CD8-positive, alpha-beta memory T cell (primary cell): ENCODE data around the gene OLFM2. TPM values are rescaled to one million over a fixed set of nuclear protein-coding genes. Genes with fewer than 3 reads are reported as not detected.
"Not testable (repeated sequence)": the region's sequence is repeated elsewhere in the genome, so short reads cannot be mapped to it uniquely, and the experiment has no call there.

Source experiments
- CTCF ChIA-PET: fragments of 350-600 bp; sonication (Branson Sonifier 250); formaldehyde crosslinking; loops from one replicate; lab custom pipeline; 2021; ENCODE audit warnings: antibody characterized with exemption; lab: Charles Lee
- POLR2A ChIA-PET: fragments of 350-600 bp; sonication (Branson Sonifier 250); formaldehyde crosslinking; loops from one replicate; lab custom pipeline; 2021; ENCODE audit warnings: antibody characterized with exemption; lab: Charles Lee
- DNase-seq, 5 donors: peaks; one replicate each; pipeline versions ENCODE4 v3.0.0 to v3.0.0-alpha.2; 2020 to 2022; ENCODE audit warnings: mixed read lengths in 1 of 5
- H3K27ac ChIP-seq: one replicate; pipeline ENCODE4 v1.7.0; 2013; ENCODE audit warnings: low read depth, mild to moderate bottlenecking, low read length, moderate library complexity
- H3K27me3 ChIP-seq: 2 replicates; pipeline ENCODE4 v1.7.0; 2013; ENCODE audit warnings: low read length, mild to moderate bottlenecking; ENCODE audit not compliant: insufficient read depth, poor library complexity, severe bottlenecking
- H3K36me3 ChIP-seq: 2 replicates; pipeline ENCODE4 v1.7.0; 2013; ENCODE audit warnings: mild to moderate bottlenecking, low read length, moderate library complexity; ENCODE audit not compliant: insufficient read depth
- H3K4me1 ChIP-seq: 2 replicates; pipeline ENCODE4 v1.7.0; 2013; ENCODE audit warnings: mild to moderate bottlenecking, low read length, moderate library complexity; ENCODE audit not compliant: insufficient read depth
- H3K4me3 ChIP-seq: 2 replicates; pipeline ENCODE4 v1.7.0; 2013; ENCODE audit warnings: mild to moderate bottlenecking, low read length
- H3K9me3 ChIP-seq: 2 replicates; pipeline ENCODE4 v1.7.0; 2013; ENCODE audit warnings: mild to moderate bottlenecking, low read length
- H3K27ac Mint-ChIP-seq, 8 donors: one replicate each; pipeline ENCODE4 v1.8.0; 2020 to 2021; ENCODE audit warnings: mixed read lengths in 8 of 8, mild to moderate bottlenecking in 6 of 8, inconsistent platforms in 3 of 8, moderate library complexity in 3 of 8
- H3K27me3 Mint-ChIP-seq, 2 donors: one replicate each; pipeline ENCODE4 v1.8.0; 2020 to 2021; ENCODE audit warnings: mixed read lengths in 2 of 2, mild to moderate bottlenecking in 1 of 2, moderate library complexity in 1 of 2
- H3K36me3 Mint-ChIP-seq, 3 donors: one replicate each; pipeline ENCODE4 v1.8.0; 2020 to 2021; ENCODE audit warnings: mixed read lengths in 3 of 3, inconsistent platforms in 1 of 3, mild to moderate bottlenecking in 1 of 3
- H3K4me1 Mint-ChIP-seq, 3 donors: one replicate each; pipeline ENCODE4 v1.8.0; 2020 to 2021; ENCODE audit warnings: mixed read lengths in 3 of 3, inconsistent platforms in 1 of 3, mild to moderate bottlenecking in 1 of 3
- H3K4me3 Mint-ChIP-seq, 7 donors: one replicate each; pipeline ENCODE4 v1.8.0; 2020 to 2021; ENCODE audit warnings: mixed read lengths in 7 of 7, mild to moderate bottlenecking in 6 of 7, moderate library complexity in 4 of 7, inconsistent platforms in 2 of 7
- H3K9me3 Mint-ChIP-seq, 5 donors: one replicate each; pipeline ENCODE4 v1.8.0; 2020 to 2022; ENCODE audit warnings: mixed read lengths in 5 of 5, mild to moderate bottlenecking in 3 of 5, moderate library complexity in 2 of 5, inconsistent platforms in 1 of 5
- polyA plus RNA-seq: library from polyadenylated mRNA; unstranded; fragments of 300-500 nt; fragmentation: Illumina TruSeq; gene quantifications from one replicate; pipeline ENCODE4 v1.2.3, GENCODE V29; 2021
- total RNA-seq, 2 experiments: library from RNA; stranded (reverse); gene quantifications; one replicate each; pipeline ENCODE4 v1.2.3, GENCODE V29; 2021

OLFM2 gene
- total and polyA plus RNA-seq, 3 experiments from 2014 or later = 0.40 to 4.6 (median 0.90) TPM

- H3K4me1 ChIP-seq, H3K27me3 ChIP-seq, DNase-seq, H3K36me3 ChIP-seq, H3K4me1 Mint-ChIP-seq, H3K4me3 Mint-ChIP-seq, POLR2A ChIA-PET, H3K27ac Mint-ChIP-seq, H3K4me3 ChIP-seq, CTCF ChIA-PET, H3K9me3 ChIP-seq, H3K27ac ChIP-seq, H3K9me3 Mint-ChIP-seq, H3K36me3 Mint-ChIP-seq: not testable (repeated sequence)
- peaks cover 6 to 29% of the 10 kb centered on the region in 2 donors for H3K27me3 Mint-ChIP-seq
These were observed 13.4 kb downstream of the OLFM2 start for GRCh38 chr19:9922782-9923379.

GRCh38 chr19:9917321-9917720, 19.0 kb downstream of the OLFM2 start:
- Mint-ChIP-seq H3K9me3 (no peaks in the 10 kb centered on the region), H3K36me3 (no peaks in the 10 kb centered on the region), H3K4me1 (peaks cover 5 to 12% (median 9%) of the 10 kb centered on the region in 3 donors), H3K27me3 (peaks cover 19 to 41% of the 10 kb centered on the region in 2 donors), H3K27ac (peak overlapping the region in 3 of 8 donors; percentile 33 to 85 (median 35)), H3K4me3 (peak overlapping the region in 1 of 7 donors; percentile 1)
- H3K27me3 ChIP-seq = no peaks in the 10 kb centered on the region
- H3K36me3 ChIP-seq = no peaks in the 10 kb centered on the region
- no peaks in the 10 kb centered on the region for H3K9me3 ChIP-seq
- no peak for DNase-seq
- CTCF ChIA-PET = no interaction called here
- POLR2A ChIA-PET = no interaction called here
- H3K27ac ChIP-seq = no peak overlapping the region
- H3K4me3 ChIP-seq = no peak overlapping the region
- peaks cover 7% of the 10 kb centered on the region for H3K4me1 ChIP-seq

- H3K27me3 Mint-ChIP-seq = peaks cover 19 to 37% of the 10 kb centered on the region in 2 donors
- peak overlapping the region in 2 of 7 donors; percentile 39 to 79 for H3K4me3 Mint-ChIP-seq
- H3K36me3 Mint-ChIP-seq = no peaks in the 10 kb centered on the region
- no peak overlapping the region for H3K27ac ChIP-seq
- POLR2A ChIA-PET = no interaction called here
- no peaks in the 10 kb centered on the region for H3K9me3 ChIP-seq
- peaks cover 7% of the 10 kb centered on the region for H3K4me1 ChIP-seq
- DNase-seq = no peak
- peak overlapping the region in 2 of 8 donors; percentile 4 to 36 for H3K27ac Mint-ChIP-seq
- H3K4me1 Mint-ChIP-seq = peaks cover 5 to 12% (median 9%) of the 10 kb centered on the region in 3 donors
- H3K36me3 ChIP-seq = no peaks in the 10 kb centered on the region
- no peaks in the 10 kb centered on the region for H3K27me3 ChIP-seq
- no peak overlapping the region for H3K4me3 ChIP-seq
- H3K9me3 Mint-ChIP-seq = no peaks in the 10 kb centered on the region
- CTCF ChIA-PET = interaction anchor here (0.6 to 1.4 kb wide), 2 partner anchors 14 to 292 kb away, joined by 3 read pairs; no protein-coding TSS in a partner anchor
These were observed 19.6 kb downstream of the OLFM2 start for GRCh38 chr19:9916719-9917118.

- H3K4me3 Mint-ChIP-seq = peak overlapping the region in 6 of 7 donors; percentile 59 to 78 (median 76)
- CTCF ChIA-PET = interaction anchor here (0.7 kb wide), 1 partner anchor 38 kb away, joined by 3 read pairs; no protein-coding TSS in a partner anchor
- H3K27me3 ChIP-seq = no peaks in the 10 kb centered on the region
- peak overlapping the region in 2 of 8 donors; percentile 47 to 77 for H3K27ac Mint-ChIP-seq
- peaks cover 18 to 36% of the 10 kb centered on the region in 2 donors for H3K27me3 Mint-ChIP-seq
- H3K4me3 ChIP-seq = peak overlapping the region; percentile 69
- no peaks in the 10 kb centered on the region for H3K36me3 ChIP-seq
- H3K36me3 Mint-ChIP-seq = no peaks in the 10 kb centered on the region
- DNase-seq = peak; percentile 67 to 85 (median 74)
- POLR2A ChIA-PET = no interaction called here
- peak overlapping the region; percentile 31 for H3K27ac ChIP-seq
- H3K9me3 Mint-ChIP-seq = no peaks in the 10 kb centered on the region
- H3K4me1 ChIP-seq = peaks cover 7% of the 10 kb centered on the region
- H3K9me3 ChIP-seq = no peaks in the 10 kb centered on the region
- H3K4me1 Mint-ChIP-seq = peaks cover 5 to 12% (median 9%) of the 10 kb centered on the region in 3 donors
These were observed 21.8 kb downstream of the OLFM2 start for GRCh38 chr19:9914315-9915207.

GRCh38 chr19:9914001-9914314, 22.4 kb downstream of the OLFM2 start:
- H3K4me1 ChIP-seq = peaks cover 7% of the 10 kb centered on the region
- POLR2A ChIA-PET = no interaction called here
- no peak overlapping the region for H3K27ac ChIP-seq
- Mint-ChIP-seq H3K9me3 (no peaks in the 10 kb centered on the region), H3K36me3 (no peaks in the 10 kb centered on the region), H3K4me3 (peak overlapping the region in 6 of 7 donors; percentile 46 to 78 (median 76)), H3K4me1 (peaks cover 5 to 12% (median 9%) of the 10 kb centered on the region in 3 donors), H3K27me3 (peaks cover 17 to 42% of the 10 kb centered on the region in 2 donors), H3K27ac (peak overlapping the region in 1 of 8 donors; percentile 77)
- CTCF ChIA-PET = no interaction called here
- no peaks in the 10 kb centered on the region for H3K9me3 ChIP-seq
- DNase-seq = no peak
- H3K36me3 ChIP-seq = no peaks in the 10 kb centered on the region
- H3K27me3 ChIP-seq = no peaks in the 10 kb centered on the region
- H3K4me3 ChIP-seq = peak overlapping the region; percentile 69

GRCh38 chr19:9913237-9914000, 22.9 kb downstream of the OLFM2 start:
- Mint-ChIP-seq H3K4me3 (peak overlapping the region in 4 of 7 donors; percentile 77 to 88 (median 80)), H3K4me1 (peaks cover 5 to 12% (median 9%) of the 10 kb centered on the region in 3 donors), H3K27me3 (peaks cover 17 to 40% of the 10 kb centered on the region in 2 donors), H3K36me3 (no peaks in the 10 kb centered on the region), H3K9me3 (no peaks in the 10 kb centered on the region), H3K27ac (no peak overlapping the region)
- Histone ChIP-seq H3K27ac (no peak overlapping the region), H3K9me3 (no peaks in the 10 kb centered on the region), H3K4me1 (peaks cover 7% of the 10 kb centered on the region), H3K27me3 (no peaks in the 10 kb centered on the region), H3K36me3 (no peaks in the 10 kb centered on the region), H3K4me3 (no peak overlapping the region)
- ChIA-PET POLR2A (no interaction called here), CTCF (no interaction called here)
- DNase-seq = no peak

- no peaks in the 10 kb centered on the region for H3K36me3 Mint-ChIP-seq
- POLR2A ChIA-PET = no interaction called here
- H3K36me3 ChIP-seq = no peaks in the 10 kb centered on the region
- CTCF ChIA-PET = no interaction called here
- no peak for DNase-seq
- no peaks in the 10 kb centered on the region for H3K27me3 ChIP-seq
- peak overlapping the region in 4 of 7 donors; percentile 77 to 88 (median 80) for H3K4me3 Mint-ChIP-seq
- H3K9me3 Mint-ChIP-seq = no peaks in the 10 kb centered on the region
- H3K27ac Mint-ChIP-seq = peak overlapping the region in 4 of 8 donors; percentile 4 to 68 (median 30)
- H3K27ac ChIP-seq = no peak overlapping the region
- peaks cover 20 to 36% of the 10 kb centered on the region in 2 donors for H3K27me3 Mint-ChIP-seq
- H3K9me3 ChIP-seq = no peaks in the 10 kb centered on the region
- H3K4me1 Mint-ChIP-seq = peaks cover 5 to 12% (median 9%) of the 10 kb centered on the region in 3 donors
- peaks cover 7% of the 10 kb centered on the region for H3K4me1 ChIP-seq
- H3K4me3 ChIP-seq = no peak overlapping the region
These were observed 23.6 kb downstream of the OLFM2 start for GRCh38 chr19:9912551-9913236.
